HG02678 (cell line): ENCODE results near the gene INS.

Experiments used
- ATAC-seq: cut with Tn5 transposase; IDR thresholded peaks from one replicate; pipeline ENCODE4 v1.9.1; 2021; ENCODE audit warnings: mild to moderate bottlenecking, moderate library complexity; ENCODE audit not compliant: unreplicated experiment

The INS gene

GRCh38 chr11:2122222-2122906, 38.6 kb downstream of the INS start:
- ATAC-seq, result no peak

GRCh38 chr11:2121227-2122130, 39.5 kb downstream of the INS start:
- no peak for ATAC-seq

- ATAC-seq, result no peak
These were observed 40.5 kb downstream of the INS start for GRCh38 chr11:2120359-2121100.

- ATAC-seq, result no peak
These were observed 42.3 kb downstream of the INS start for GRCh38 chr11:2118677-2119076.

DNA sequence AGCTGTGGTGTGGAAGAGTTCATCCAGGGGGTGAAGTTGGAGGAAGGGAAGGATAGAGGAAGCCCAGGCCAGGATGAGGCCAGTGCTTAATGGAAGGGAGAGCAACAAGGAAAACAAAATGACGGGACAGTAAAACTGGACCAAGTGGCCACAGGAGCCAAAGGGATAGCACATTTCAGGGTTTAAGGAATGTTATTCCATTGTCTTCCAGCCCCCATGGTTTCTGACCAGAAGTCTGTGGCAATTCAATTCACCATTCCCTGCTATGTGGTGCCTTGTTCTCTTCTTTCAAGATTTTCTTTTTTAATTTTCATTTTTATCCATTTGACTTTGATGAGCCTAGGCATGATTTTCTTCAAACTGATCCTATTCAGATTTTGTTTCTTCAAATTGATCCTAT, 44.3 kb downstream of the INS start:
- no peak for ATAC-seq

GRCh38 chr11:2115308-2115707, 45.7 kb downstream of the INS start:
- no peak for ATAC-seq

DNA sequence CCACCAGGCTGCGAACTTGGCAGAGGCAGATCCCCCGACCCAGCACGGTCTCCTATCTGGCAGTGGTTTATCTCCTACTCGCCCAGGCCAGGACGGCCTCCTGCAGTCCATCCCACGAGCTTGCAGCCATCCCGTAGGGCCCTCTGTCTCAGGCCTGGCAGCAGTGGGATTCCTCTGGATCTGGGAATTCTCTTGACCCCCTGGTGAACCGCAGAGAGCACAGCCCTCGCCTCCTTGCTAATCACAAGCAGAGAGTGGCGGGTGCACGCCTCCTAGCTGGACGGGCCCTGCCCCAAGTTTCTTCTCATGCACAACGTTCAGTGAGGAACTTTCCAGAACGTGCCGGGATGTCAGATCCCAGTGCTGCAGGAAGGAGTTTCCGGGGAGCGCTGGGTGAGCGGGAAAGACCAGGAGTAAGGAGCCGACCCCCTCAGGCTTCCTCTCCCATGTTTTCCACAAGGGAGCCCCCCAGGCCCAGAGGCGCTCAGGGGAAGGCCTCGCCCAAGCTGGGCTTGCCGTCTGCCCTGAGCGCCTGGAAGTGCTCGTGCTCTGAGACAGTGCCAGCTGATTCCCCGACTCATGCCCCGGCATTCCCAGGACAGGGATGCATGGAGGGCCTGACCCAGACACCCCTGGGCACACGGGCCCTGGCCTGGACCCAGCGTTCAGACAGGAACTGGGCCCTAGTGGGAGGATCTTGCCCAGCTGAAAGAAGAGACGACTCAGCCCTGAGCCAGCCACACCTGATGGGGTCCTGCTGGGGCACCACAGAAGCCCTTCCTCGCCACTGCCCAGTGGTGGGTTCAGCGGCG, 46.4 kb downstream of the INS start:
- no peak for ATAC-seq

GRCh38 chr11:2113776-2114175, 47.2 kb downstream of the INS start:
- ATAC-seq, result no peak

DNA sequence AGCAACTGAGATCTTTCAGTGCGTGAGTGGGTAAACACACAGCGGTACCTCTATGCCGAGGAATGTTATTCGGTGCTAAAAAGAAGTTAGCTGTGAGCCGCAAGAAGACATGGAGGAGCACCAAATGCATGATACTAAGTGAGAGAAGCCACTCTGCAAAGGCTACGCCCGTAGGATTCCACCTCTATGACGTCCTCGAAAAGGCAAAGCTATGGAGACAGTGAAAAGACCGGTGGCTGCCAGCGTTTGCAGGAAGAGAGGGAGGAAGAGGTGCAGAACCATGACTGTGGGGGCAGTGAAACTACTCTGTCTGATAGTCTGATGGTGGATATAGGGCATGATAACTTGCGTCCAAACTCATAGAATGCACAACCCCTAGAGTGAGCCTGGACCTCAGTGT, 50.5 kb downstream of the INS start:
- no peak for ATAC-seq
